IPS DF 4.7 (cell line): ENCODE measurements around the gene GSC.
"Not testable (repeated sequence)": the region's sequence is repeated elsewhere in the genome, so short reads cannot be mapped to it uniquely, and the experiment has no call there.

Experiments used
- DNase-seq: peaks from one replicate; pipeline ENCODE4 v3.0.0-alpha.2; 2013; ENCODE audit warnings: low spot score; ENCODE audit errors: extremely low read depth

The GSC gene

DNA sequence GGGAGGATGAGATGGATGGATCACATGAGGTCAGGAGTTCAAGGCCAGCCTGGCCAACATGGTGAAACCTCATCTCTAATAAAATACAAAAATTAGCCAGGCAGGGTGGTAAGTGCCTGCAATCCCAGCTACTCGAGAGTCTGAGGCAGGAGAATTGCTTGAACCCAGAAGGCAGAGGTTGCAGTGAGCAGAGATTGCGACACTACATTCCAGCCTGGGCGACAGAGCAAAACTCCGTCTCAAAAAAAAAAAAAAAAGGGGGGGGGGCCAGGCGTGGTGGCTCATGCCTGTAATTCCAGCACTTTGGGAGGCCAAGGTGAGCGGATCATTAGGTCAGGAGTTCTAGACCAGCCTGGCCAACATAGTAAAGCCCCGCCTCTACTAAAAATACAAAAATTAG lies 22.8 kb downstream of the GSC start:
- DNase-seq = not testable (repeated sequence)

DNA sequence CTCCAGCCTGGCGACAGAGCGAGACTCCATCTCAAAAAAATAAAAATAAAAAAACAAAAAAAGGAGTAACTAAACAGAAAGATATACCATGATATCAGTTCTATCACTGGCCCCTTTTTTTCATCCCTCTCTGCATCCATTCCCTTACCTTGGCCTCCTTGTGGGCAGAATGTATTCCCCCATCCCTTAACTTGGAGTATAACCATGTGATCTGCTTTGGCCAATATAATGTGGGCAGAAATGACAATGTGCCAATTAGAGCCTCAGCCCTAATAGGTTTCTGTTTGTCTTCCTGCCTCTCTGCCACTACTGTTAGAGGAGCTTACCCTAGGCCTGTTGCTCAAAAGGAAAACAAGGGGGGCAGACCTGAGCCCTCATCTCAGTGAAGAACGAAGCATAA lies 23.8 kb downstream of the GSC start:
- DNase-seq = no peak

GRCh38 chr14:94738751-94739150 lies 31.2 kb downstream of the GSC start:
- no peak for DNase-seq

DNA sequence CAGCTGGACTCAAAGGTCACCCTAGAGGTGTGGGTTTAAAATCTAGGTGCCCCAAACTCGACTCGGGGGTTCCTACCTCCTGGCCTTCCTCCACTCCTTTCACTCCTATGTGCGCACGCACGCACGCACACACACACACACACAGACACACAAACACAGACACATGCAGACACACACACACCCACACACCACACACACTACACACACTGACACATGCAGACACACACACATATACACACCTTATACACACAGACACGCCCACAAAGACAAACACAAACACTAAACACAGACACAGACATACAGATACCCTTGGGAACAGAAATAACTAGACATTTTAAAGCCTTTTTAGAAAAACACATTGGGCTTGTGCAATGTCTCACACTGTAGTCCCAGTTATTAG lies 31.8 kb downstream of the GSC start:
- no peak for DNase-seq

GRCh38 chr14:94728950-94729349 lies 41.0 kb downstream of the GSC start:
- DNase-seq = no peak

- not testable (repeated sequence) for DNase-seq
Measured at GRCh38 chr14:94728440-94728839, 41.5 kb downstream of the GSC start.

DNA sequence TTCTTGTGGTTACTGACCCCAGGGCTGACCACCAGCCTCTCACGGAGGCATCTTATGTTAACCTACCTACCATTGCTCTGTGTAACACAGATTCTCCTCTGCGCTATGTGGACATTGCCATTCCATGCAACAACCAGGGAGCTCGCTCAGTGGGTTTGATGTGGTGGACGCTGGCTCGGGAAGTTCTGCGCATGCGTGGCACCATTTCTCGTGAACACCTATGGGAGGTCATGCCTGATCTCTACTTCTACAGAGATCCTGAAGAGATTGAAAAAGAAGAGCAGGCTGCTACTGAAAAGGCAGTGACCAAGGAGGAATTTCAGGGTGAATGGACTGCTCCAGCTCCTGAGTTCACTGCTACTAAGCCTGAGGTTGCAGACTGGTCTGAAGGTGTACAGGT lies 43.3 kb downstream of the GSC start:
- not testable (repeated sequence) for DNase-seq

DNA sequence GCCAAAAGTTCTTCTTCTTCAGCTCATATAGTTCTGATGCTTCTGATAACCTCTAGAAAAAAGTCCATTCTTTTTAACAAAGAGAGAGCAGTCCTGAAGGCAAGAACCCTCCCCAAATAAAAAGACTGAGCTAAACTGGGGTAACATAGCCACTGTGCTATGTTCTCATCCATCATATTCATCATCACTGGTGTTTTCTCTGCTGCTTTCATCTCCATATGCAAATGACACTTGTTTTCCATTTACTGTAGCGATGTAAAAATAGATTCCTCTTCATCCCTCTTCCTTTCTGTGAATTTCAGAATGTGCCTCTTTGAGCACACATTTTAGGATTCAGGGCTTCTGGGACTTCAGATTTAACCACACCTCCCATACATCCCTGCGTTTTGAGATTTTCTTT lies 44.9 kb downstream of the GSC start:
- DNase-seq = no peak

DNA sequence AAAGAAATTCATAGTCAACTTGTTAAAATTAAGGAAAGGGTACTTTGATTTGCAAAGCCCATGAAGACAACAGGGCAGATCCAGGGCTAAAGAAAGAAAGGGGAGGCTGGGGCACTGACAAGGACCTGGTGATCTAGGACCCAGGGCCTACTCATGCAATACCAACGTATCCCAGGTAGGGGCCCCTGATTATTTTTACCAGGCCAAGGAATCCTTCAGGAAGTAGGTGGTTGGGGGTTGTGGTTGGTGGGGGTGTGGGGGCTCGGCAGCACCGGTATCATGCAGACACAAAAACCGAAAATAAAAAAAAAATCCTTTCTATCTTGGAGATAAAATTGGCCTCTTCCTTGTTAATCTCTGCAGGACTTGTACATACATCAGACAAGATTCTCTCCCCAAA lies 47.5 kb downstream of the GSC start:
- DNase-seq = no peak
